NB4 (cell line): ENCODE data around the gene STARD7.

Experiments
- CTCF ChIP-seq: IDR thresholded peaks from one replicate; pipeline ENCODE4 v1.5.1; 2012; ENCODE audit warnings: low read depth, low read length
- MAX ChIP-seq: IDR thresholded peaks from 2 replicates; pipeline ENCODE4 v1.6.1; 2011; ENCODE audit warnings: low read depth, low read length
- MYC ChIP-seq: IDR thresholded peaks from 2 replicates; pipeline ENCODE4 v1.6.1; 2011; ENCODE audit warnings: low read depth, low read length
- POLR2A ChIP-seq: IDR thresholded peaks from 2 replicates; pipeline ENCODE4 v1.6.1; 2011; ENCODE audit warnings: mild to moderate bottlenecking; ENCODE audit not compliant: insufficient read length; ENCODE audit errors: extremely low read depth

GRCh38 chr2:96159084-96159830 lies 49.4 kb downstream of the STARD7 start:
- TF ChIP-seq POLR2A (no peak), CTCF (no peak), MAX (no peak), MYC (no peak)
